Prostate gland (tissue), 2 donors: Measurements from ENCODE around the gene SCRN2. TPM values are rescaled to one million over a fixed set of nuclear protein-coding genes. Genes with fewer than 3 reads are reported as not detected.

Source experiments
- DNase-seq: peaks from one replicate; pipeline ENCODE4 v3.0.0-alpha.2; 2019; ENCODE audit warnings: low spot score
- H3K27ac ChIP-seq, 2 donors: fragments of 200-600 bp; sonication (generic); 2 replicates each; pipeline ENCODE4 v1.5.1; 2017 to 2019
- H3K27me3 ChIP-seq: fragments of 200-600 bp; sonication (generic); replicated peaks from 2 replicates; pipeline ENCODE4 v1.5.1; 2019; ENCODE audit not compliant: insufficient read depth
- H3K36me3 ChIP-seq, 2 donors: fragments of 200-600 bp; sonication (generic); 1 replicate in 1 of 2; 2 replicates in 1 of 2; pipeline versions ENCODE4 v1.5.1 to v1.8.1; 2017 to 2019
- H3K4me1 ChIP-seq: fragments of 200-600 bp; sonication (generic); replicated peaks from 2 replicates; pipeline ENCODE4 v1.5.1; 2019
- H3K4me3 ChIP-seq, 2 donors: fragments of 200-600 bp; sonication (generic); 2 replicates each; pipeline ENCODE4 v1.5.1; 2017 to 2019
- H3K9me3 ChIP-seq: fragments of 200-600 bp; sonication (generic); 2 replicates; pipeline ENCODE4 v1.5.1; 2017
- POLR2A ChIP-seq: fragments of 450-650 bp; IDR thresholded peaks from one replicate; pipeline ENCODE4 v1.6.1; 2016; ENCODE audit warnings: antibody characterized with exemption, mild to moderate bottlenecking
- POLR2AphosphoS5 ChIP-seq: sonication (generic); formaldehyde crosslinking; IDR thresholded peaks from one replicate; pipeline ENCODE4 v1.6.1; 2017; ENCODE audit warnings: antibody characterized with exemption
- WGBS: methylation state at CpG from one replicate; pipeline ENCODE4 v1.1.5; 2018; 5-methylcytosine and 5-hydroxymethylcytosine counted together
- intact Hi-C: fragments of 100-400 bp; cut with DNase I; formaldehyde crosslinking; loops from one replicate; pipeline ENCODE4 v1.14.2; 2022
- total RNA-seq, 2 donors: library from RNA; depleted of rRNA; stranded (reverse); fragments of >200 nt; gene quantifications; one replicate each; pipeline ENCODE4 v1.1.0, GENCODE V29; 2016
- TF ChIP-seq, protein P1 (sequence below), 4 experiments: fragments of 200-600 bp in 2 of 4; fragments of 450-650 bp in 2 of 4; sonication (generic) in 2 of 4; IDR thresholded peaks; 1 replicate in 3 of 4; 2 replicates in 1 of 4; pipeline ENCODE4 v1.5.1; 2016 to 2019; ENCODE audit warnings: antibody characterized with exemption in 4 of 4, mild to moderate bottlenecking in 2 of 4, moderate library complexity in 2 of 4

The SCRN2 gene
- total RNA-seq, 2 donors from 2014 or later, result 32.6 to 44.4 TPM

- H3K27me3 ChIP-seq, result no peaks in the 10 kb centered on the region
- no peak overlapping the region for H3K4me3 ChIP-seq
- no peaks in the 10 kb centered on the region for H3K9me3 ChIP-seq
- H3K4me1 ChIP-seq, result peaks cover 1% of the 10 kb centered on the region
- peaks cover 5 to 9% of the 10 kb centered on the region in 2 donors for H3K36me3 ChIP-seq
- TF ChIP-seq, protein P1, sequence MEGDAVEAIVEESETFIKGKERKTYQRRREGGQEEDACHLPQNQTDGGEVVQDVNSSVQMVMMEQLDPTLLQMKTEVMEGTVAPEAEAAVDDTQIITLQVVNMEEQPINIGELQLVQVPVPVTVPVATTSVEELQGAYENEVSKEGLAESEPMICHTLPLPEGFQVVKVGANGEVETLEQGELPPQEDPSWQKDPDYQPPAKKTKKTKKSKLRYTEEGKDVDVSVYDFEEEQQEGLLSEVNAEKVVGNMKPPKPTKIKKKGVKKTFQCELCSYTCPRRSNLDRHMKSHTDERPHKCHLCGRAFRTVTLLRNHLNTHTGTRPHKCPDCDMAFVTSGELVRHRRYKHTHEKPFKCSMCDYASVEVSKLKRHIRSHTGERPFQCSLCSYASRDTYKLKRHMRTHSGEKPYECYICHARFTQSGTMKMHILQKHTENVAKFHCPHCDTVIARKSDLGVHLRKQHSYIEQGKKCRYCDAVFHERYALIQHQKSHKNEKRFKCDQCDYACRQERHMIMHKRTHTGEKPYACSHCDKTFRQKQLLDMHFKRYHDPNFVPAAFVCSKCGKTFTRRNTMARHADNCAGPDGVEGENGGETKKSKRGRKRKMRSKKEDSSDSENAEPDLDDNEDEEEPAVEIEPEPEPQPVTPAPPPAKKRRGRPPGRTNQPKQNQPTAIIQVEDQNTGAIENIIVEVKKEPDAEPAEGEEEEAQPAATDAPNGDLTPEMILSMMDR (IDR thresholded peaks at IDR 0.05), result no peak
- no peak for TF ChIP-seq POLR2AphosphoS5
- TF ChIP-seq POLR2A, result no peak
- DNase-seq, result no peak
- H3K27ac ChIP-seq, result no peak overlapping the region
- WGBS, result 90% methylated on average over 21 of the region's 21 CpGs
- intact Hi-C loops, result no loop called here
Observed at GRCh38 chr17:47815106-47815918, 25.8 kb downstream of the SCRN2 start.

DNA sequence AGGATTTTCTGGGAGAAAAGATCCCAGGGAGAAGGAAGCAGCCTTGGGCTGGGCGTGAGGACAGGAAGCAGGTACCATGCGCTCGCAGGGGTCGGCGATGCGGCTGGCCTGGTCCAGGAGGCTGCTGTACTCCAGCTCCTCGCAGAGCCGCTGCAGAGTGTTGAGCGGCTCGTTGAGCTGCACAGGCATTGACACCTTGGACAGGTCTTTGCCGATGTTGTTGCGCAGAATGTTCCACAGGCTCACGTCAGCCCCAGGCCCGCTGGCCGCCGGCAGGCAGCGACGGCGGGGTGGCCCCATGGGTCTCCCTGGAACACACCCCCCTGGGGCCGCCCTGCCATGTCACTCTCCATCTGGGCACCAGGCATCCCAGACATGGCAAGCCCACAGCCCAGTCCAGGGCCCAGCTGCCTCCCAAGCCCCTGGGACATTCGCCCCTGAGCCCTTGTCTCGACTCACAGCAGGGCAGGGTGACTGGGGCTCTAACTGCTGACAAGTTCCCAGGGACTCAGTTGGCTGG lies 27.5 kb downstream of the SCRN2 start:
- WGBS, result 96% methylated on average over 22 of the region's 22 CpGs
- peaks cover 5 to 9% of the 10 kb centered on the region in 2 donors for H3K36me3 ChIP-seq
- no peak overlapping the region for H3K4me3 ChIP-seq
- no peaks in the 10 kb centered on the region for H3K4me1 ChIP-seq
- H3K9me3 ChIP-seq, result no peaks in the 10 kb centered on the region
- TF ChIP-seq, protein P1 (IDR thresholded peaks at IDR 0.05), result no peak
- TF ChIP-seq POLR2A, result no peak
- TF ChIP-seq POLR2AphosphoS5, result no peak
- no peaks in the 10 kb centered on the region for H3K27me3 ChIP-seq
- DNase-seq, result no peak
- intact Hi-C loops, result no loop called here
- H3K27ac ChIP-seq, result no peak overlapping the region

GRCh38 chr17:47813077-47813476 lies 28.0 kb downstream of the SCRN2 start:
- H3K36me3 ChIP-seq, result peaks cover 5 to 9% of the 10 kb centered on the region in 2 donors
- no peaks in the 10 kb centered on the region for H3K9me3 ChIP-seq
- H3K4me1 ChIP-seq, result no peaks in the 10 kb centered on the region
- no peaks in the 10 kb centered on the region for H3K27me3 ChIP-seq
- no peak for TF ChIP-seq POLR2AphosphoS5
- TF ChIP-seq, protein P1 (IDR thresholded peaks at IDR 0.05), result no peak
- TF ChIP-seq POLR2A, result no peak
- intact Hi-C loops, result no loop called here
- H3K4me3 ChIP-seq, result no peak overlapping the region
- no peak overlapping the region for H3K27ac ChIP-seq
- WGBS, result 95% methylated on average over 14 of the region's 14 CpGs
- DNase-seq, result no peak

DNA sequence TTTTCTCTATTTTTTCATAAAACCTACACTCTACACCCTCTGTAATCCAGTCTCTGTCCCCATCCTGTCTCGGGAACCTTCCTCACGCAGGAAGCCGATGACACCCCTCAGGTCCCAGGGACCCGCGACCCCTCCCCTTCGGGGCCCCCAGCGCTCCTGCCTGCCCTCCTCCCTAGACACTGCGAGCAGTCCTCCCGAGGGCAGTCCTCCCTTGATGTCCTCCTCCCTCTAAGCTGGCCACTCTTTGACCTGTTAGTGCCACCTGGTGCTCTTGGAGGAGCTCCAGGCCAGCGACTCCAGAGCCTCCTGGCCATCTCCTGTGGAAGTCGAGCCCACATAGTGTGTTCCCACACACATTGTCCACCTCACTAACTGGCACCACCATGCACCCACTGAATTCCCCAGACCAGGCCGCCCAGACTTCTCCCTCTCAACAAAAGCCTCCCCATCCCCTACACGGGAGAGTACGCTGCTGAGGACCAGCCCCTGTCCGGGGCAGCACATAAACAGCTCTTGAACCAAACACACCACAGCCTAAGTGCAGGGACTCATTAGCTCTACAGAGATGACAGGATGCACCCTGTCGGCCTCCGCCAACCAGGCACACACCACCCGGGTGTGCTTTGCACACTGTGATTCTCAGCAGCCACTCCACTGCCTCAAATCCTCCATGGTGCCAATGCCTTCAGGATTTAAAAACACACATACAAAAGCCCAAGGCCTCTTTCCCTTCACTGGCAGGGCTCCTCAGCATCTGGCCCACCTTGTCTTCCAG lies 28.7 kb downstream of the SCRN2 start:
- intact Hi-C loops, result no loop called here

More for the DNA sequence above, 28.7 kb downstream of the SCRN2 start:
- no peak overlapping the region for H3K27ac ChIP-seq
- no peaks in the 10 kb centered on the region for H3K27me3 ChIP-seq
- TF ChIP-seq, protein P1 (IDR thresholded peaks at IDR 0.05), result no peak
- H3K36me3 ChIP-seq, result peaks cover 5 to 9% of the 10 kb centered on the region in 2 donors
- no peak overlapping the region for H3K4me3 ChIP-seq
- DNase-seq, result no peak
- WGBS, result 83% methylated on average over 18 of the region's 18 CpGs
- H3K9me3 ChIP-seq, result no peaks in the 10 kb centered on the region
- H3K4me1 ChIP-seq, result no peaks in the 10 kb centered on the region
